AML-193 (cell line): Measurements from ENCODE around the gene IFNB1.
A peak's percentile ranks its signal among the peaks of the same experiment; 100 is the strongest.

ENCODE experiments used
- DNase-seq, 2 experiments: peaks; one replicate each; lab custom pipeline; 2025; lab: John Stamatoyannopoulos, UW

The IFNB1 gene

GRCh38 chr9:21070171-21070571, 7.6 kb downstream of the IFNB1 start:
- peak; percentile 49 to 55 for DNase-seq

- no peak for DNase-seq
These were observed 16.7 kb downstream of the IFNB1 start for GRCh38 chr9:21060919-21061561.

- DNase-seq: no peak
These were observed 20.8 kb downstream of the IFNB1 start for GRCh38 chr9:21056931-21057330.

GRCh38 chr9:21053851-21054250, 23.9 kb downstream of the IFNB1 start:
- peak in 1 of 2 experiments; percentile 19 for DNase-seq

GRCh38 chr9:21047281-21047691, 30.5 kb downstream of the IFNB1 start:
- DNase-seq: peak; percentile 59 to 67

GRCh38 chr9:21043841-21044240, 33.9 kb downstream of the IFNB1 start:
- DNase-seq: no peak

- DNase-seq: no peak
These were observed 35.3 kb downstream of the IFNB1 start for GRCh38 chr9:21042466-21042865.

GRCh38 chr9:21039302-21039701, 38.4 kb downstream of the IFNB1 start:
- DNase-seq: no peak

GRCh38 chr9:21037278-21037677, 40.5 kb downstream of the IFNB1 start:
- no peak for DNase-seq

GRCh38 chr9:21031808-21032183, 45.9 kb downstream of the IFNB1 start:
- DNase-seq: no peak

GRCh38 chr9:21031091-21031807, 46.5 kb downstream of the IFNB1 start, which contains the start of gene HACD4:
HACD4 (minus strand) TSS chr9:21031640; CDS start chr9:21031590, 50 bp downstream.
- DNase-seq: peak; percentile 50 to 56

- DNase-seq: peak; percentile 82 to 83
These were observed 47.2 kb downstream of the IFNB1 start for GRCh38 chr9:21030389-21031035.

GRCh38 chr9:21029661-21030060, 48.1 kb downstream of the IFNB1 start:
- DNase-seq: no peak

- no peak for DNase-seq
These were observed 49.3 kb downstream of the IFNB1 start for GRCh38 chr9:21028466-21028865.

GRCh38 chr9:21027295-21027694, 50.4 kb downstream of the IFNB1 start:
- no peak for DNase-seq
